PC-9 (cell line): ENCODE measurements around the gene CD68. TPM values are rescaled to one million over a fixed set of nuclear protein-coding genes. Genes with fewer than 3 reads are reported as not detected.

ENCODE experiments used
- BruUV-seq: library from RNA; stranded (reverse); fragments of 400-500 nt; replicated peaks from 2 replicates; lab custom pipeline; 2021; lab: Mats Ljungman, UMichigan
- CTCF ChIA-PET: fragments of 300-600 bp; sonication (Branson Sonifier 250); formaldehyde crosslinking; loops from one replicate; lab custom pipeline; 2022; ENCODE audit warnings: antibody characterized with exemption; lab: Charles Lee
- POLR2A ChIA-PET: fragments of 300-600 bp; sonication (Branson Sonifier 250); formaldehyde crosslinking; loops from one replicate; lab custom pipeline; 2022; ENCODE audit warnings: antibody characterized with exemption; ENCODE audit not compliant: unreplicated experiment; lab: Charles Lee
- DNase-seq, 2 experiments: peaks; one replicate each; pipeline versions ENCODE4 v3.0.0 to v3.0.0-alpha.2; 2015 to 2022; ENCODE audit warnings: mixed read lengths in 1 of 2
- H2AFZ ChIP-seq: fragments of 200-600 bp; sonication (generic); 2 replicates; pipeline ENCODE4 v1.8.1; 2017; ENCODE audit warnings: antibody characterized with exemption
- H3F3A ChIP-seq: fragments of 200-600 bp; sonication (generic); 2 replicates; pipeline ENCODE4 v1.8.1; 2017; ENCODE audit warnings: antibody characterized with exemption, mild to moderate bottlenecking, low read depth; ENCODE audit not compliant: insufficient read depth
- H3K27ac ChIP-seq: fragments of 200-600 bp; sonication (generic); 2 replicates; pipeline ENCODE4 v1.6.1; 2016; ENCODE audit warnings: mixed run types
- H3K27me3 ChIP-seq: fragments of 200-600 bp; sonication (generic); 2 replicates; pipeline ENCODE4 v1.6.1; 2016; ENCODE audit warnings: low read depth, mixed run types; ENCODE audit not compliant: insufficient read depth
- H3K36me3 ChIP-seq: fragments of 200-600 bp; sonication (generic); 2 replicates; pipeline ENCODE4 v1.6.1; 2016; ENCODE audit warnings: low read depth, mixed run types
- H3K4me1 ChIP-seq: fragments of 200-600 bp; sonication (generic); replicated peaks from 2 replicates; pipeline ENCODE4 v1.6.1; 2016; ENCODE audit warnings: mixed run types; ENCODE audit not compliant: insufficient read depth
- H3K4me2 ChIP-seq: fragments of 200-600 bp; sonication (generic); 2 replicates; pipeline ENCODE4 v1.6.1; 2017; ENCODE audit warnings: mixed run types
- H3K4me3 ChIP-seq: fragments of 200-600 bp; sonication (generic); 2 replicates; pipeline ENCODE4 v1.6.1; 2016; ENCODE audit warnings: mixed run types
- H3K79me2 ChIP-seq: fragments of 200-600 bp; sonication (generic); 2 replicates; pipeline ENCODE4 v1.6.1; 2017; ENCODE audit warnings: low read depth, mixed run types
- H3K9me2 ChIP-seq: fragments of 200-600 bp; sonication (generic); 2 replicates; pipeline ENCODE4 v1.8.1; 2017; ENCODE audit warnings: mild to moderate bottlenecking; ENCODE audit not compliant: insufficient read depth
- H3K9me3 ChIP-seq: fragments of 200-600 bp; sonication (generic); 2 replicates; pipeline ENCODE4 v1.8.1; 2016; ENCODE audit warnings: low read depth; ENCODE audit not compliant: insufficient read depth
- H4K20me1 ChIP-seq: fragments of 200-600 bp; sonication (generic); 2 replicates; pipeline ENCODE4 v1.8.1; 2017; ENCODE audit not compliant: insufficient read depth
- CTCF ChIP-seq: fragments of 200-600 bp; sonication (generic); conservative IDR thresholded peaks from 2 replicates; pipeline ENCODE4 v1.6.1; 2017; ENCODE audit warnings: mixed run types, antibody characterized with exemption, mild to moderate bottlenecking, moderate library complexity
- EZH2 ChIP-seq: fragments of 200-600 bp; sonication (generic); IDR thresholded peaks from 2 replicates; pipeline ENCODE4 v1.8.0; 2017; ENCODE audit warnings: antibody characterized with exemption, low read depth
- intact Hi-C: fragments of 100-400 bp; cut with micrococcal nuclease; formaldehyde crosslinking; loops from one replicate; pipeline ENCODE4 v1.10.0; 2022; ENCODE audit not compliant: unreplicated experiment
- total RNA-seq: library from RNA; stranded (reverse); gene quantifications from 2 replicates; pipeline ENCODE4 v1.2.3, GENCODE V29; 2021

Gene CD68
- total RNA-seq, 1 experiment from 2014 or later: 37.0 TPM

GRCh38 chr17:7558544-7559319, 20.7 kb upstream of the CD68 start, which contains the start of gene TNFSF13:
Gene TNFSF13 (plus strand): TSS chr17:7558750. CDS start chr17:7559040, 290 bp downstream.
- no peak for TF ChIP-seq CTCF
- no peak for TF ChIP-seq EZH2
- TSS peak; percentile 32 for BruUV-seq
- Histone ChIP-seq H3K27me3 (no peaks in the 10 kb centered on the region), H3K4me1 (peaks cover 9% of the 10 kb centered on the region), H3K27ac (peak within 1 kb of the TSS; percentile 78), H3K79me2 (peaks cover 17% of the 10 kb centered on the region), H3K9me3 (no peaks in the 10 kb centered on the region), H4K20me1 (no peaks in the 10 kb centered on the region), H2AFZ (peak within 1 kb of the TSS; percentile 74; the same call in 1 of the 2 replicates), H3K36me3 (no peaks in the 10 kb centered on the region), H3K4me2 (peak within 1 kb of the TSS; percentile 87), H3F3A (no peaks in the 10 kb centered on the region), H3K4me3 (peak within 1 kb of the TSS; percentile 50), H3K9me2 (no peaks in the 10 kb centered on the region)
- CTCF ChIA-PET: interaction anchor here (0.6 kb wide), 2 partner anchors 79 to 92 kb away, joined by 3 to 10 read pairs; partner anchors contain the start of gene ZBTB4
- POLR2A ChIA-PET: interaction anchor here (0.7 to 1.5 kb wide), 2 partner anchors 124 to 158 kb away, joined by 3 to 11 read pairs; no protein-coding TSS in a partner anchor
- peak in 1 of 2 experiments; percentile 48 for DNase-seq
- intact Hi-C loops: loop anchor here (1.0 to 2.0 kb wide), 4 partner anchors 74 to 207 kb away; partner anchors contain the start of genes PLSCR3, POLR2A and TMEM256

GRCh38 chr17:7559320-7560171, 19.9 kb upstream of the CD68 start:
- Histone ChIP-seq H3K36me3 (no peaks in the 10 kb centered on the region), H3K27ac (no peak overlapping the region), H3K4me3 (no peak overlapping the region), H2AFZ (no peak overlapping the region), H3K4me2 (0 out of 2 replicates have a peak overlapping the region, but pooled peaks have one; percentile 87), H4K20me1 (no peaks in the 10 kb centered on the region), H3K9me2 (no peaks in the 10 kb centered on the region), H3K27me3 (no peaks in the 10 kb centered on the region), H3K4me1 (peaks cover 9% of the 10 kb centered on the region), H3K79me2 (peaks cover 25% of the 10 kb centered on the region), H3K9me3 (no peaks in the 10 kb centered on the region), H3F3A (no peaks in the 10 kb centered on the region)
- ChIA-PET CTCF (interaction anchor here (0.6 to 2.1 kb wide), 7 partner anchors 44 to 514 kb away, joined by 3 to 22 read pairs (median 6); partner anchors contain the start of genes TP53 and ZBTB4), POLR2A (interaction anchor here (0.6 to 0.7 kb wide), 2 partner anchors 157 to 203 kb away, joined by 3 read pairs; no protein-coding TSS in a partner anchor)
- BruUV-seq: no TSS peak
- intact Hi-C loops: loop anchor here (2.0 kb wide), 3 partner anchors 75 to 165 kb away; partner anchors contain the start of genes PLSCR3, POLR2A and TMEM256
- no peak for TF ChIP-seq EZH2
- TF ChIP-seq CTCF: no peak
- DNase-seq: no peak
